Astrocyte (in vitro differentiated cells and primary cell): ENCODE results near the gene GP1BA. TPM values are rescaled to one million over a fixed set of nuclear protein-coding genes. Genes with fewer than 3 reads are reported as not detected.

Source experiments
- DNase-seq: peaks from one replicate; pipeline ENCODE4 v3.0.0-alpha.2; 2010; ENCODE audit warnings: low read depth
- FAIRE-seq: peaks from 2 replicates; lab custom pipeline; 2011; peaks lifted over from hg19 to GRCh38; lab: Jason Lieb, UNC
- H2AFZ ChIP-seq: 2 replicates; pipeline ENCODE4 v1.6.0; 2012; ENCODE audit warnings: low read depth, low read length, inconsistent platforms
- H3K27ac ChIP-seq: 2 replicates; pipeline ENCODE4 v1.5.1; 2011; ENCODE audit warnings: low read depth, low read length, inconsistent platforms
- H3K27me3 ChIP-seq: 2 replicates; pipeline ENCODE4 v1.6.0; 2011; ENCODE audit warnings: low read length, inconsistent platforms; ENCODE audit not compliant: insufficient read depth
- H3K36me3 ChIP-seq: 2 replicates; pipeline ENCODE4 v1.5.1; 2011; ENCODE audit warnings: low read length, inconsistent platforms; ENCODE audit not compliant: insufficient read depth
- H3K4me1 ChIP-seq: 2 replicates; pipeline ENCODE4 v1.5.1; 2011; ENCODE audit warnings: low read length, inconsistent platforms; ENCODE audit not compliant: insufficient read depth
- H3K4me2 ChIP-seq: 2 replicates; pipeline ENCODE4 v1.6.0; 2012; ENCODE audit warnings: low read length, inconsistent platforms
- H3K4me3 ChIP-seq: 2 replicates; pipeline ENCODE4 v1.5.1; 2011; ENCODE audit warnings: low read depth, mild to moderate bottlenecking, low read length, inconsistent platforms; ENCODE audit not compliant: insufficient read depth
- H3K79me2 ChIP-seq: 2 replicates; pipeline ENCODE4 v1.6.0; 2012; ENCODE audit warnings: mild to moderate bottlenecking, low read length, inconsistent platforms; ENCODE audit not compliant: insufficient read depth
- H3K9ac ChIP-seq: 2 replicates; pipeline ENCODE4 v1.6.0; 2012; ENCODE audit warnings: mild to moderate bottlenecking, low read length, inconsistent platforms
- H3K9me3 ChIP-seq: 2 replicates; pipeline ENCODE4 v1.5.1; 2012; ENCODE audit warnings: low read depth, mild to moderate bottlenecking, low read length, inconsistent platforms; ENCODE audit not compliant: insufficient read depth
- H4K20me1 ChIP-seq: 2 replicates; pipeline ENCODE4 v1.6.0; 2012; ENCODE audit warnings: low read length, inconsistent platforms; ENCODE audit not compliant: insufficient read depth
- H3K27ac Mint-ChIP-seq: one replicate; pipeline ENCODE4 v1.8.0; 2021; ENCODE audit warnings: mild to moderate bottlenecking, mixed read lengths; ENCODE audit not compliant: unreplicated experiment
- H3K27me3 Mint-ChIP-seq: one replicate; pipeline ENCODE4 v1.8.0; 2021; ENCODE audit warnings: low read depth, mixed read lengths; ENCODE audit not compliant: unreplicated experiment
- H3K36me3 Mint-ChIP-seq: one replicate; pipeline ENCODE4 v1.8.0; 2021; ENCODE audit warnings: low read depth, mixed read lengths; ENCODE audit not compliant: unreplicated experiment
- H3K4me1 Mint-ChIP-seq: one replicate; pipeline ENCODE4 v1.8.0; 2021; ENCODE audit warnings: low read depth, mixed read lengths; ENCODE audit not compliant: unreplicated experiment
- H3K4me3 Mint-ChIP-seq: one replicate; pipeline ENCODE4 v1.8.0; 2021; ENCODE audit warnings: mild to moderate bottlenecking, moderate library complexity, mixed read lengths; ENCODE audit not compliant: unreplicated experiment
- H3K9me3 Mint-ChIP-seq: one replicate; pipeline ENCODE4 v1.8.0; 2021; ENCODE audit warnings: mild to moderate bottlenecking, mixed read lengths; ENCODE audit not compliant: unreplicated experiment
- EZH2 ChIP-seq: IDR thresholded peaks from 2 replicates; pipeline ENCODE4 v1.6.1; 2012; ENCODE audit warnings: mild to moderate bottlenecking, low read length, inconsistent platforms; ENCODE audit not compliant: insufficient read depth
- total RNA-seq: library from RNA; stranded (reverse); gene quantifications from 2 replicates; pipeline ENCODE4 v1.2.1, GENCODE V29; 2021
- TF ChIP-seq, protein P1 (sequence below): IDR thresholded peaks from 2 replicates; pipeline ENCODE4 v1.5.1; 2011; ENCODE audit warnings: low read depth, mild to moderate bottlenecking, inconsistent platforms, low read length, moderate library complexity; ENCODE audit not compliant: insufficient read depth

Gene GP1BA
- total RNA-seq, 1 donor from 2014 or later, result 0.09 TPM

GRCh38 chr17:4978726-4979125, 46.6 kb downstream of the GP1BA start:
- Histone ChIP-seq H3K36me3 (peaks cover 13% of the 10 kb centered on the region), H3K27me3 (no peaks in the 10 kb centered on the region), H3K9me3 (no peaks in the 10 kb centered on the region), H3K4me1 (peaks cover 2% of the 10 kb centered on the region), H3K4me2 (no peak overlapping the region), H3K9ac (no peak overlapping the region), H2AFZ (no peak overlapping the region), H3K4me3 (no peak overlapping the region), H3K79me2 (no peaks in the 10 kb centered on the region), H4K20me1 (peaks cover 39% of the 10 kb centered on the region), H3K27ac (no peak overlapping the region)
- Mint-ChIP-seq H3K9me3 (no peaks in the 10 kb centered on the region), H3K27ac (no peak overlapping the region), H3K36me3 (peaks cover 46% of the 10 kb centered on the region), H3K4me3 (no peak overlapping the region), H3K4me1 (peaks cover 3% of the 10 kb centered on the region), H3K27me3 (no peaks in the 10 kb centered on the region)
- no peak for FAIRE-seq
- DNase-seq, result no peak
- TF ChIP-seq, protein P1, sequence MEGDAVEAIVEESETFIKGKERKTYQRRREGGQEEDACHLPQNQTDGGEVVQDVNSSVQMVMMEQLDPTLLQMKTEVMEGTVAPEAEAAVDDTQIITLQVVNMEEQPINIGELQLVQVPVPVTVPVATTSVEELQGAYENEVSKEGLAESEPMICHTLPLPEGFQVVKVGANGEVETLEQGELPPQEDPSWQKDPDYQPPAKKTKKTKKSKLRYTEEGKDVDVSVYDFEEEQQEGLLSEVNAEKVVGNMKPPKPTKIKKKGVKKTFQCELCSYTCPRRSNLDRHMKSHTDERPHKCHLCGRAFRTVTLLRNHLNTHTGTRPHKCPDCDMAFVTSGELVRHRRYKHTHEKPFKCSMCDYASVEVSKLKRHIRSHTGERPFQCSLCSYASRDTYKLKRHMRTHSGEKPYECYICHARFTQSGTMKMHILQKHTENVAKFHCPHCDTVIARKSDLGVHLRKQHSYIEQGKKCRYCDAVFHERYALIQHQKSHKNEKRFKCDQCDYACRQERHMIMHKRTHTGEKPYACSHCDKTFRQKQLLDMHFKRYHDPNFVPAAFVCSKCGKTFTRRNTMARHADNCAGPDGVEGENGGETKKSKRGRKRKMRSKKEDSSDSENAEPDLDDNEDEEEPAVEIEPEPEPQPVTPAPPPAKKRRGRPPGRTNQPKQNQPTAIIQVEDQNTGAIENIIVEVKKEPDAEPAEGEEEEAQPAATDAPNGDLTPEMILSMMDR, result no peak
- no peak for TF ChIP-seq EZH2

DNA sequence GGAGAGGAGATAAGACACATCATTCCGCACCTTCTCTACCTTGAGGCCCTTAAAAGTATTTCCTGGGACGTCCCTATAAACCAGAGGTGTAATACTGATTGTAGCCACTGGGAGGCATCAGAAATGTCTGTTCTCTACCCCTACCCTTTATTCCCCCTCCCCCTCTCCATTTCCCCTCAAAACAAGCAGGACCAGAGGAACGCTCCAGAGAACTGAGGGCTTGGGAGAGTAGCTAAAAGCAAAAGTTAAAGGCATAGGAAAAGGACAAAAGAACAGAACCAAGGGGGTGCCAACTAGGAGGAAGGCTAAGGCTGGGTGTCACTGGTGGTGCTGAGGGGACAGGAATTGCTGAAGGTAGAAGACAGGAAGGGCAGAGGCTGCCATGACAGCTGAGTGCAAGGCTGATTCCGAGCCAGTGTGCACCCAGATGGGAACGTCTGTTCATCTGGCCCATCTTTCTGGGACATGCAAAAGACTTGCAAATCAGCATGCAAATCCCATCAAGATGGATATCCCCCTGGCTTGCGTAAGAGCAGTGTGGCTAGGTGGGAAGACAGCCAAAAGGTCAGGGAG, 48.7 kb downstream of the GP1BA start:
- peaks cover 36% of the 10 kb centered on the region for H3K36me3 Mint-ChIP-seq
- Histone ChIP-seq H4K20me1 (peaks cover 25% of the 10 kb centered on the region), H3K36me3 (peaks cover 13% of the 10 kb centered on the region), H3K27ac (no peak overlapping the region), H3K27me3 (no peaks in the 10 kb centered on the region), H3K4me2 (no peak overlapping the region), H3K4me3 (no peak overlapping the region), H3K9me3 (no peaks in the 10 kb centered on the region), H2AFZ (no peak overlapping the region), H3K9ac (no peak overlapping the region), H3K4me1 (peaks cover 2% of the 10 kb centered on the region), H3K79me2 (no peaks in the 10 kb centered on the region)
- H3K4me3 Mint-ChIP-seq, result no peak overlapping the region
- no peak for FAIRE-seq
- no peaks in the 10 kb centered on the region for H3K27me3 Mint-ChIP-seq
- no peak overlapping the region for H3K27ac Mint-ChIP-seq
- peaks cover 6% of the 10 kb centered on the region for H3K4me1 Mint-ChIP-seq
- no peaks in the 10 kb centered on the region for H3K9me3 Mint-ChIP-seq
- peak; percentile 14 for DNase-seq
- TF ChIP-seq EZH2, result no peak
- TF ChIP-seq, protein P1, result peak; percentile 58

GRCh38 chr17:4982305-4982704, 50.2 kb downstream of the GP1BA start:
- peaks cover 9% of the 10 kb centered on the region for H3K36me3 ChIP-seq
- Mint-ChIP-seq H3K27me3 (no peaks in the 10 kb centered on the region), H3K36me3 (peaks cover 31% of the 10 kb centered on the region), H3K4me1 (peaks cover 10% of the 10 kb centered on the region), H3K9me3 (no peaks in the 10 kb centered on the region), H3K27ac (no peak overlapping the region), H3K4me3 (no peak overlapping the region)
- no peak for TF ChIP-seq EZH2
- TF ChIP-seq, protein P1, result no peak
- no peaks in the 10 kb centered on the region for H3K9me3 ChIP-seq
- H3K79me2 ChIP-seq, result peaks cover 9% of the 10 kb centered on the region
- no peak overlapping the region for H2AFZ ChIP-seq
- H3K27me3 ChIP-seq, result no peaks in the 10 kb centered on the region
- peaks cover 25% of the 10 kb centered on the region for H4K20me1 ChIP-seq
- peaks cover 10% of the 10 kb centered on the region for H3K4me1 ChIP-seq
- H3K4me2 ChIP-seq, result no peak overlapping the region
- no peak for DNase-seq
- no peak overlapping the region for H3K4me3 ChIP-seq
- no peak for FAIRE-seq
- H3K27ac ChIP-seq, result no peak overlapping the region
- no peak overlapping the region for H3K9ac ChIP-seq
